B cell (primary cell): ENCODE results near the gene ZCCHC7. TPM values are rescaled to one million over a fixed set of nuclear protein-coding genes. Genes with fewer than 3 reads are reported as not detected.
"Not testable (repeated sequence)": the region's sequence is repeated elsewhere in the genome, so short reads cannot be mapped to it uniquely, and the experiment has no call there.

Source experiments
- ATAC-seq: fragments of 200-7000 bp; cut with Tn5 transposase; one replicate; pipeline ENCODE4 v1.10.0; 2021; ENCODE audit warnings: low read depth, mild to moderate bottlenecking, moderate number of reproducible peaks, moderate library complexity
- CTCF ChIA-PET: fragments of 350-600 bp; sonication (Branson Sonifier 250); formaldehyde crosslinking; loops from one replicate; lab custom pipeline; 2021; ENCODE audit warnings: antibody characterized with exemption, inconsistent platforms; lab: Charles Lee
- POLR2A ChIA-PET: fragments of 350-600 bp; sonication (Branson Sonifier 250); formaldehyde crosslinking; loops from one replicate; lab custom pipeline; 2021; ENCODE audit warnings: antibody characterized with exemption; lab: Charles Lee
- DNase-seq: peaks from one replicate; pipeline ENCODE4 v3.0.0; 2013
- H2AFZ ChIP-seq: 2 replicates; pipeline ENCODE4 v1.6.1; 2012; ENCODE audit warnings: mild to moderate bottlenecking, low read depth, low read length; ENCODE audit not compliant: insufficient read depth, poor library complexity, severe bottlenecking
- H3K27ac ChIP-seq, 2 donors: 1 replicate in 1 of 2; 2 replicates in 1 of 2; pipeline ENCODE4 v1.5.1; 2012 to 2013; ENCODE audit warnings: low read length in 2 of 2, mild to moderate bottlenecking in 2 of 2, moderate library complexity in 1 of 2
- H3K27me3 ChIP-seq, 4 experiments: fragments of 200-600 bp in 1 of 4; sonication (generic) in 1 of 4; replicated peaks in 1 of 4; 1 replicate in 2 of 4; 2 replicates in 2 of 4; pipeline versions ENCODE4 v1.6.1 to v1.7.0; 2013 to 2016; ENCODE audit warnings: low read length in 3 of 4, mild to moderate bottlenecking in 2 of 4, mixed read lengths in 1 of 4, moderate library complexity in 1 of 4; ENCODE audit not compliant: insufficient read depth in 4 of 4, control insufficient read depth in 3 of 4; ENCODE audit errors: control extremely low read depth in 1 of 4
- H3K36me3 ChIP-seq, 2 experiments: replicated peaks in 1 of 2; 1 replicate in 1 of 2; 2 replicates in 1 of 2; pipeline versions ENCODE4 v1.6.1 to v1.7.1; 2013; ENCODE audit warnings: low read length in 1 of 2; ENCODE audit not compliant: insufficient read depth in 2 of 2, control insufficient read depth in 1 of 2; ENCODE audit errors: control extremely low read depth in 1 of 2, extremely low read depth in 1 of 2
- H3K4me1 ChIP-seq, 2 donors: fragments of 200-600 bp in 1 of 2; sonication (generic) in 1 of 2; 1 replicate in 1 of 2; 2 replicates in 1 of 2; pipeline versions ENCODE4 v1.5.1 to v1.6.1; 2013 to 2017; ENCODE audit warnings: low read length in 2 of 2; ENCODE audit not compliant: control insufficient read depth in 2 of 2, insufficient read depth in 2 of 2
- H3K4me2 ChIP-seq: replicated peaks from 2 replicates; pipeline ENCODE3; 2012; ENCODE audit warnings: mild to moderate bottlenecking, low read depth, low read length; ENCODE audit not compliant: poor library complexity, severe bottlenecking
- H3K4me3 ChIP-seq, 5 experiments: fragments of 200-600 bp in 1 of 5; sonication (generic) in 1 of 5; 1 replicate in 3 of 5; 2 replicates in 2 of 5; pipeline versions ENCODE4 v1.5.1 to v1.7.0; 2011 to 2016; ENCODE audit warnings: low read length in 4 of 5, mild to moderate bottlenecking in 4 of 5, low read depth in 2 of 5, control low read depth in 1 of 5, moderate library complexity in 1 of 5; ENCODE audit not compliant: insufficient read depth in 1 of 5; ENCODE audit errors: control extremely low read depth in 1 of 5, extremely low read depth in 1 of 5
- H3K79me2 ChIP-seq: fragments of 200-600 bp; sonication (generic); one replicate; pipeline ENCODE4 v1.6.0; 2016; ENCODE audit warnings: low read length; ENCODE audit not compliant: control insufficient read depth, insufficient read depth
- H3K9ac ChIP-seq: fragments of 200-600 bp; sonication (generic); 2 replicates; pipeline ENCODE4 v1.6.1; 2017; ENCODE audit warnings: mild to moderate bottlenecking, low read length, moderate library complexity
- H3K9me3 ChIP-seq, 3 donors: one replicate each; pipeline versions ENCODE4 v1.6.1 to v1.7.1; 2013; ENCODE audit warnings: low read length in 2 of 3; ENCODE audit not compliant: control insufficient read depth in 2 of 3, insufficient read depth in 1 of 3; ENCODE audit errors: control extremely low read depth in 1 of 3
- H4K20me1 ChIP-seq: 2 replicates; pipeline ENCODE4 v1.6.0; 2012; ENCODE audit warnings: mild to moderate bottlenecking, low read length; ENCODE audit not compliant: insufficient read depth, control insufficient read depth, poor library complexity, severe bottlenecking
- H3K27ac Mint-ChIP-seq: one replicate; pipeline ENCODE4 v1.8.0; 2021; ENCODE audit warnings: mixed read lengths
- H3K27me3 Mint-ChIP-seq: one replicate; pipeline ENCODE4 v1.8.0; 2021; ENCODE audit warnings: mixed read lengths
- H3K4me1 Mint-ChIP-seq: one replicate; pipeline ENCODE4 v1.8.0; 2021; ENCODE audit warnings: mixed read lengths
- H3K4me3 Mint-ChIP-seq: one replicate; pipeline ENCODE4 v1.8.0; 2021; ENCODE audit warnings: mixed read lengths
- H3K9me3 Mint-ChIP-seq: one replicate; pipeline ENCODE4 v1.8.0; 2022; ENCODE audit warnings: mixed read lengths; ENCODE audit not compliant: insufficient read depth
- CTCF ChIP-seq: fragments of 200-600 bp; IDR thresholded peaks from one replicate; pipeline ENCODE4 v1.8.0; 2022; ENCODE audit warnings: antibody characterized with exemption, mild to moderate bottlenecking
- EZH2 ChIP-seq: IDR thresholded peaks from 2 replicates; pipeline ENCODE4 v1.6.1; 2012; ENCODE audit warnings: borderline replicate concordance, low read depth, mild to moderate bottlenecking, moderate library complexity, low read length; ENCODE audit not compliant: insufficient read depth, poor library complexity, severe bottlenecking
- WGBS: methylation state at CpG from one replicate; pipeline ENCODE4 v1.1.5; 2013; ENCODE audit warnings: missing lambda C conversion rate; ENCODE audit not compliant: insufficient coverage; 5-methylcytosine and 5-hydroxymethylcytosine counted together
- intact Hi-C: fragments of 100-400 bp; cut with micrococcal nuclease; formaldehyde crosslinking; loops from one replicate; pipeline ENCODE4 v1.10.0; 2022
- polyA plus RNA-seq: library from polyadenylated mRNA; depleted of rRNA; stranded (reverse); fragments of >200 nt; gene quantifications from 2 replicates; pipeline ENCODE4 v1.2.3, GENCODE V29; 2012
- total RNA-seq, 2 donors: library from RNA; stranded (reverse); fragments of 120-200 nt in 1 of 2; gene quantifications; 1 replicate in 1 of 2; 2 replicates in 1 of 2; pipeline versions ENCODE4 v1.2.3 to v1.2.4, GENCODE V29; 2013 to 2022

ZCCHC7 gene
- total and polyA plus RNA-seq, 2 donors (not counting 1 experiment from before 2014, with no cell fraction given), result 56.3 to 83.5 TPM

DNA sequence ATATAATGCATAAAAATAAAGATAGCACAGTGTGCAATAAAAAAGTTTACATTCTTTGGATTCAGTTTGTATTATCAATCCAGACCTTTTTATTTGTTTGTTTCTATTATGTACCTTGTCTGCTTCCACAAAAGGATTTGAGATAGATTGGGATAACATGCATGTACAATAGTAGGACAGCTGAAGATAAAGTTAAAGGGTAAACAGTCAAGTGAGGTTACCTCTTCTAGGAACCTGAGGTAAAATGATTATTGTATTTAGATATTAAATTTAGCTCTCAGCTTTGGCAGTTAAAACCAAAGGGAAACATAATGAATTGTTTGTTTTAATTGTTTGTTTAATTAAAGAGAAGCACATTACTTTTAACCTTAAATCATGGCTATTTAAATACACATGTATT, 81.7 kb downstream of the ZCCHC7 start:
- no peak for DNase-seq
- Histone ChIP-seq H3K4me3 (no peak overlapping the region), H2AFZ (no peak overlapping the region), H3K79me2 (peaks cover 84% of the 10 kb centered on the region), H3K9me3 (peaks cover 1 to 8% (median 5%) of the 10 kb centered on the region in 3 donors), H3K27me3 (no peaks in the 10 kb centered on the region), H3K9ac (peak overlapping the region; percentile 7), H3K4me1 (peaks cover 64 to 91% of the 10 kb centered on the region in 2 donors), H3K27ac (peak overlapping the region; percentile 26 to 87), H3K4me2 (peak overlapping the region; percentile 13), H4K20me1 (no peaks in the 10 kb centered on the region), H3K36me3 (peaks cover 5 to 30% of the 10 kb centered on the region in 2 experiments)
- Mint-ChIP-seq H3K4me3 (no peak overlapping the region), H3K9me3 (peaks cover 5% of the 10 kb centered on the region), H3K27ac (peak overlapping the region; percentile 69), H3K4me1 (peaks cover 84% of the 10 kb centered on the region), H3K27me3 (no peaks in the 10 kb centered on the region)
- ChIA-PET CTCF (interaction anchor here (0.9 to 1.5 kb wide), 2 partner anchors 10 to 12 kb away, joined by 3 to 7 read pairs; no protein-coding TSS in a partner anchor), POLR2A (no interaction called here)
- intact Hi-C loops, result no loop called here
- ATAC-seq, result no peak
- TF ChIP-seq CTCF (no peak), EZH2 (no peak)

GRCh38 chr9:37203456-37203855, 83.1 kb downstream of the ZCCHC7 start:
- Mint-ChIP-seq H3K4me1 (peaks cover 82% of the 10 kb centered on the region), H3K27ac (peak overlapping the region; percentile 79), H3K4me3 (peak overlapping the region; percentile 26)
- POLR2A ChIA-PET, result interaction anchor here (0.5 kb wide), 1 partner anchor 142 kb away, joined by 8 read pairs; no protein-coding TSS in a partner anchor
- ATAC-seq, H2AFZ ChIP-seq, H4K20me1 ChIP-seq, intact Hi-C loops, H3K9ac ChIP-seq, DNase-seq, H3K27me3 Mint-ChIP-seq, H3K4me2 ChIP-seq, H3K4me3 ChIP-seq, H3K27me3 ChIP-seq, H3K9me3 Mint-ChIP-seq, H3K9me3 ChIP-seq: not testable (repeated sequence)
- Histone ChIP-seq H3K79me2 (peaks cover 94% of the 10 kb centered on the region), H3K4me1 (peaks cover 60 to 92% of the 10 kb centered on the region in 2 donors), H3K36me3 (peaks cover 5 to 42% of the 10 kb centered on the region in 2 experiments), H3K27ac (peak overlapping the region; percentile 19 to 87)
- CTCF ChIA-PET, result interaction anchor here (0.8 to 0.9 kb wide), 2 partner anchors 188 to 330 kb away, joined by 3 to 4 read pairs; no protein-coding TSS in a partner anchor
- no CpG with 5 or more reads among the region's 4 CpGs for WGBS
